Activated naive CD8-positive, alpha-beta T cell treated with anti-CD3 and anti-CD28 coated beads, Interleukin-2, amount 10 ng/mL, durations not matched to agents 7 days and 5 days (primary cell): Measurements from ENCODE around the gene SH2D7. TPM values are rescaled to one million over a fixed set of nuclear protein-coding genes. Genes with fewer than 3 reads are reported as not detected.

Experiments used
- ATAC-seq: fragments of 150-1000 bp; cut with Tn5 transposase; one replicate; pipeline ENCODE4 v1.10.0; 2021; ENCODE audit warnings: low read depth, moderate library complexity
- POLR2A ChIA-PET: fragments of 350-600 bp; sonication (Branson Sonifier 250); formaldehyde crosslinking; loops from one replicate; lab custom pipeline; 2021; ENCODE audit warnings: antibody characterized with exemption; lab: Charles Lee
- DNase-seq: peaks from one replicate; pipeline ENCODE4 v3.0.0; 2021
- H3K27ac Mint-ChIP-seq: one replicate; pipeline ENCODE4 v1.8.0; 2022; ENCODE audit warnings: mild to moderate bottlenecking, mixed read lengths
- H3K27me3 Mint-ChIP-seq: one replicate; pipeline ENCODE4 v1.8.0; 2022; ENCODE audit warnings: mild to moderate bottlenecking, moderate library complexity, mixed read lengths
- H3K36me3 Mint-ChIP-seq: one replicate; pipeline ENCODE4 v1.8.0; 2021; ENCODE audit warnings: mild to moderate bottlenecking, mixed read lengths
- H3K4me1 Mint-ChIP-seq: one replicate; pipeline ENCODE4 v1.8.0; 2021; ENCODE audit warnings: mixed read lengths
- H3K4me3 Mint-ChIP-seq: one replicate; pipeline ENCODE4 v1.8.0; 2022; ENCODE audit warnings: mild to moderate bottlenecking, moderate library complexity, mixed read lengths
- H3K9me3 Mint-ChIP-seq: one replicate; pipeline ENCODE4 v1.8.0; 2021; ENCODE audit warnings: mixed read lengths
- total RNA-seq, 2 experiments: library from RNA; stranded (reverse); gene quantifications; one replicate each; pipeline ENCODE4 v1.2.3, GENCODE V29; 2021

Gene SH2D7
- total RNA-seq, 2 experiments from 2014 or later = 0.11 TPM; not detected in 1

GRCh38 chr15:78103406-78104118 lies 11.2 kb downstream of the SH2D7 start:
- peaks cover 1% of the 10 kb centered on the region for H3K36me3 Mint-ChIP-seq
- H3K27ac Mint-ChIP-seq = peak overlapping the region; percentile 95
- peak overlapping the region; percentile 82 for H3K4me3 Mint-ChIP-seq
- ATAC-seq (peak; percentile 84), DNase-seq (peak; percentile 73)
- POLR2A ChIA-PET = interaction anchor here (0.8 to 3.8 kb wide), 10 partner anchors 11 to 94 kb away, joined by 3 to 33 read pairs (median 7); partner anchors contain the start of genes SH2D7 and TBC1D2B
- H3K9me3 Mint-ChIP-seq = no peaks in the 10 kb centered on the region
- peaks cover 69% of the 10 kb centered on the region for H3K4me1 Mint-ChIP-seq
- no peaks in the 10 kb centered on the region for H3K27me3 Mint-ChIP-seq

- POLR2A ChIA-PET = interaction anchor here (1.3 to 3.8 kb wide), 9 partner anchors 11 to 69 kb away, joined by 3 to 33 read pairs (median 8); partner anchors contain the start of genes SH2D7 and TBC1D2B
- DNase-seq (no peak), ATAC-seq (peak; percentile 21)
- Mint-ChIP-seq H3K4me3 (peak overlapping the region; percentile 82), H3K36me3 (peaks cover 1% of the 10 kb centered on the region), H3K27me3 (no peaks in the 10 kb centered on the region), H3K4me1 (peaks cover 73% of the 10 kb centered on the region), H3K27ac (peak overlapping the region; percentile 95), H3K9me3 (no peaks in the 10 kb centered on the region)
Observed at GRCh38 chr15:78104119-78104479, 11.7 kb downstream of the SH2D7 start.

GRCh38 chr15:78104566-78105475 lies 12.5 kb downstream of the SH2D7 start:
- Mint-ChIP-seq H3K4me1 (peaks cover 71% of the 10 kb centered on the region), H3K27ac (peak overlapping the region; percentile 95), H3K27me3 (no peaks in the 10 kb centered on the region), H3K36me3 (peaks cover 1% of the 10 kb centered on the region), H3K4me3 (peak overlapping the region; percentile 82), H3K9me3 (no peaks in the 10 kb centered on the region)
- POLR2A ChIA-PET = interaction anchor here (1.0 to 3.8 kb wide), 9 partner anchors 12 to 70 kb away, joined by 3 to 33 read pairs (median 8); partner anchors contain the start of genes SH2D7 and TBC1D2B
- ATAC-seq (peak; percentile 6), DNase-seq (peak; percentile 55)

- DNase-seq (peak; percentile 56), ATAC-seq (no peak)
- POLR2A ChIA-PET = interaction anchor here (1.0 to 3.8 kb wide), 7 partner anchors 13 to 71 kb away, joined by 3 to 33 read pairs (median 4); partner anchors contain the start of genes SH2D7 and TBC1D2B
- Mint-ChIP-seq H3K27ac (peak overlapping the region; percentile 95), H3K9me3 (no peaks in the 10 kb centered on the region), H3K4me3 (peak overlapping the region; percentile 82), H3K36me3 (no peaks in the 10 kb centered on the region), H3K27me3 (no peaks in the 10 kb centered on the region), H3K4me1 (peaks cover 67% of the 10 kb centered on the region)
Observed at GRCh38 chr15:78105476-78106241, 13.3 kb downstream of the SH2D7 start.

GRCh38 chr15:78107471-78107870 lies 15.1 kb downstream of the SH2D7 start:
- Mint-ChIP-seq H3K27ac (peak overlapping the region; percentile 37), H3K27me3 (no peaks in the 10 kb centered on the region), H3K4me3 (no peak overlapping the region), H3K36me3 (no peaks in the 10 kb centered on the region), H3K9me3 (no peaks in the 10 kb centered on the region), H3K4me1 (peaks cover 56% of the 10 kb centered on the region)
- POLR2A ChIA-PET = interaction anchor here (1.0 kb wide), 1 partner anchor 148 kb away, joined by 3 read pairs; no protein-coding TSS in a partner anchor
- ATAC-seq = no peak
- DNase-seq = no peak

- peaks cover 48% of the 10 kb centered on the region for H3K4me1 Mint-ChIP-seq
- H3K27me3 Mint-ChIP-seq = no peaks in the 10 kb centered on the region
- DNase-seq = peak; percentile 87
- H3K9me3 Mint-ChIP-seq = no peaks in the 10 kb centered on the region
- H3K4me3 Mint-ChIP-seq = no peak overlapping the region
- H3K36me3 Mint-ChIP-seq = no peaks in the 10 kb centered on the region
- peak overlapping the region; percentile 78 for H3K27ac Mint-ChIP-seq
- peak; percentile 65 for ATAC-seq
- POLR2A ChIA-PET = interaction anchor here (0.5 to 1.5 kb wide), 8 partner anchors 35 to 192 kb away, joined by 3 to 5 read pairs (median 4); no protein-coding TSS in a partner anchor
Observed at GRCh38 chr15:78108300-78109084, 16.1 kb downstream of the SH2D7 start.

- Mint-ChIP-seq H3K27me3 (no peaks in the 10 kb centered on the region), H3K9me3 (no peaks in the 10 kb centered on the region), H3K27ac (no peak overlapping the region), H3K4me3 (no peak overlapping the region), H3K4me1 (peaks cover 41% of the 10 kb centered on the region), H3K36me3 (no peaks in the 10 kb centered on the region)
- POLR2A ChIA-PET = interaction anchor here (1.5 kb wide), 1 partner anchor 36 kb away, joined by 3 read pairs; no protein-coding TSS in a partner anchor
- no peak for ATAC-seq
- no peak for DNase-seq
Observed at GRCh38 chr15:78109156-78109555, 16.8 kb downstream of the SH2D7 start.

- no peak for ATAC-seq
- Mint-ChIP-seq H3K36me3 (no peaks in the 10 kb centered on the region), H3K4me3 (no peak overlapping the region), H3K4me1 (peaks cover 32% of the 10 kb centered on the region), H3K27ac (no peak overlapping the region), H3K9me3 (no peaks in the 10 kb centered on the region), H3K27me3 (no peaks in the 10 kb centered on the region)
- DNase-seq = no peak
- POLR2A ChIA-PET = interaction anchor here (1.5 kb wide), 1 partner anchor 37 kb away, joined by 3 read pairs; no protein-coding TSS in a partner anchor
Observed at GRCh38 chr15:78110096-78110495, 17.7 kb downstream of the SH2D7 start.

- H3K4me3 Mint-ChIP-seq = no peak overlapping the region
- no peak overlapping the region for H3K27ac Mint-ChIP-seq
- H3K9me3 Mint-ChIP-seq = no peaks in the 10 kb centered on the region
- DNase-seq (no peak), ATAC-seq (no peak)
- H3K36me3 Mint-ChIP-seq = no peaks in the 10 kb centered on the region
- H3K4me1 Mint-ChIP-seq = peaks cover 24% of the 10 kb centered on the region
- POLR2A ChIA-PET = no interaction called here
- no peaks in the 10 kb centered on the region for H3K27me3 Mint-ChIP-seq
Observed at GRCh38 chr15:78110916-78111475, 18.6 kb downstream of the SH2D7 start.

- Mint-ChIP-seq H3K27me3 (no peaks in the 10 kb centered on the region), H3K27ac (no peak overlapping the region), H3K9me3 (no peaks in the 10 kb centered on the region), H3K4me1 (peaks cover 16% of the 10 kb centered on the region), H3K4me3 (no peak overlapping the region), H3K36me3 (no peaks in the 10 kb centered on the region)
- POLR2A ChIA-PET = no interaction called here
- DNase-seq = no peak
- ATAC-seq = no peak
Observed at GRCh38 chr15:78111788-78112187, 19.4 kb downstream of the SH2D7 start.

- no peaks in the 10 kb centered on the region for H3K36me3 Mint-ChIP-seq
- no peaks in the 10 kb centered on the region for H3K27me3 Mint-ChIP-seq
- no peak overlapping the region for H3K27ac Mint-ChIP-seq
- H3K4me3 Mint-ChIP-seq = no peak overlapping the region
- H3K9me3 Mint-ChIP-seq = no peaks in the 10 kb centered on the region
- H3K4me1 Mint-ChIP-seq = peaks cover 12% of the 10 kb centered on the region
- DNase-seq = no peak
- ATAC-seq = no peak
- POLR2A ChIA-PET = interaction anchor here (0.7 to 1.0 kb wide), 2 partner anchors 65 to 66 kb away, joined by 3 to 5 read pairs; no protein-coding TSS in a partner anchor
Observed at GRCh38 chr15:78112551-78112950, 20.2 kb downstream of the SH2D7 start.
